Colonic mucosa (tissue), 4 donors: ENCODE measurements around the gene FADS2. TPM values are rescaled to one million over a fixed set of nuclear protein-coding genes. Genes with fewer than 3 reads are reported as not detected.

ENCODE experiments used
- DNase-seq: peaks from one replicate; pipeline ENCODE4 v3.0.0-alpha.2; 2020
- H3K27ac ChIP-seq: fragments of 200-600 bp; one replicate; pipeline ENCODE4 v1.8.0; 2021
- H3K27me3 ChIP-seq: fragments of 200-600 bp; one replicate; pipeline ENCODE4 v1.8.0; 2021
- H3K36me3 ChIP-seq: fragments of 200-600 bp; one replicate; pipeline ENCODE4 v1.8.0; 2021
- H3K4me1 ChIP-seq: fragments of 200-600 bp; one replicate; pipeline ENCODE4 v1.8.0; 2021; ENCODE audit warnings: mild to moderate bottlenecking
- H3K4me3 ChIP-seq: fragments of 200-600 bp; one replicate; pipeline ENCODE4 v1.8.0; 2021
- H3K9ac ChIP-seq, 2 donors: one replicate each; pipeline ENCODE4 v1.7.0; 2013; ENCODE audit warnings: control low read depth in 2 of 2, low read depth in 2 of 2, low read length in 2 of 2
- H3K9me3 ChIP-seq: fragments of 200-600 bp; one replicate; pipeline ENCODE4 v1.8.0; 2021
- intact Hi-C: fragments of 100-400 bp; cut with DNase I; formaldehyde crosslinking; loops from one replicate; pipeline ENCODE4 v1.14.1; 2022
- total RNA-seq, 2 donors: library from RNA; stranded (reverse); fragmentation: NEBNext Ultra II Directional in 1 of 2; extraction: Animal tissue kit (Norgen Biotek cat#: 25700) in 1 of 2; gene quantifications; one replicate each; pipeline ENCODE4 v1.2.1, GENCODE V29; 2021
- TF ChIP-seq, protein P1 (sequence below): fragments of 200-600 bp; IDR thresholded peaks from one replicate; pipeline ENCODE4 v1.8.0; 2022; ENCODE audit warnings: antibody characterized with exemption, mild to moderate bottlenecking
- donor health status: healthy.
- donor health status: DM: no; HTN: no; CAD: no.
- donor health status: DM: no; HTN: no; CAD: no.

FADS2 gene
- total RNA-seq, 2 donors from 2014 or later = 13.9 to 38.6 TPM

GRCh38 chr11:61806785-61807184 lies 21.3 kb upstream of the FADS2 start:
- no peak overlapping the region for H3K9ac ChIP-seq
- no peak for DNase-seq
- H3K27me3 ChIP-seq = no peaks in the 10 kb centered on the region
- H3K4me3 ChIP-seq = no peak overlapping the region
- no peaks in the 10 kb centered on the region for H3K4me1 ChIP-seq
- TF ChIP-seq, protein P1, sequence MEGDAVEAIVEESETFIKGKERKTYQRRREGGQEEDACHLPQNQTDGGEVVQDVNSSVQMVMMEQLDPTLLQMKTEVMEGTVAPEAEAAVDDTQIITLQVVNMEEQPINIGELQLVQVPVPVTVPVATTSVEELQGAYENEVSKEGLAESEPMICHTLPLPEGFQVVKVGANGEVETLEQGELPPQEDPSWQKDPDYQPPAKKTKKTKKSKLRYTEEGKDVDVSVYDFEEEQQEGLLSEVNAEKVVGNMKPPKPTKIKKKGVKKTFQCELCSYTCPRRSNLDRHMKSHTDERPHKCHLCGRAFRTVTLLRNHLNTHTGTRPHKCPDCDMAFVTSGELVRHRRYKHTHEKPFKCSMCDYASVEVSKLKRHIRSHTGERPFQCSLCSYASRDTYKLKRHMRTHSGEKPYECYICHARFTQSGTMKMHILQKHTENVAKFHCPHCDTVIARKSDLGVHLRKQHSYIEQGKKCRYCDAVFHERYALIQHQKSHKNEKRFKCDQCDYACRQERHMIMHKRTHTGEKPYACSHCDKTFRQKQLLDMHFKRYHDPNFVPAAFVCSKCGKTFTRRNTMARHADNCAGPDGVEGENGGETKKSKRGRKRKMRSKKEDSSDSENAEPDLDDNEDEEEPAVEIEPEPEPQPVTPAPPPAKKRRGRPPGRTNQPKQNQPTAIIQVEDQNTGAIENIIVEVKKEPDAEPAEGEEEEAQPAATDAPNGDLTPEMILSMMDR = no peak
- no peak overlapping the region for H3K27ac ChIP-seq
- no peaks in the 10 kb centered on the region for H3K36me3 ChIP-seq
- no peaks in the 10 kb centered on the region for H3K9me3 ChIP-seq
- intact Hi-C loops = loop anchor here (10.0 kb wide), 1 partner anchor 68 kb away; no protein-coding TSS in a partner anchor

GRCh38 chr11:61810671-61811175 lies 17.4 kb upstream of the FADS2 start:
- H3K27me3 ChIP-seq = no peaks in the 10 kb centered on the region
- H3K9ac ChIP-seq = no peak overlapping the region
- no peaks in the 10 kb centered on the region for H3K36me3 ChIP-seq
- H3K27ac ChIP-seq = no peak overlapping the region
- H3K9me3 ChIP-seq = no peaks in the 10 kb centered on the region
- TF ChIP-seq, protein P1 = no peak
- intact Hi-C loops = no loop called here
- no peaks in the 10 kb centered on the region for H3K4me1 ChIP-seq
- no peak overlapping the region for H3K4me3 ChIP-seq
- no peak for DNase-seq

DNA sequence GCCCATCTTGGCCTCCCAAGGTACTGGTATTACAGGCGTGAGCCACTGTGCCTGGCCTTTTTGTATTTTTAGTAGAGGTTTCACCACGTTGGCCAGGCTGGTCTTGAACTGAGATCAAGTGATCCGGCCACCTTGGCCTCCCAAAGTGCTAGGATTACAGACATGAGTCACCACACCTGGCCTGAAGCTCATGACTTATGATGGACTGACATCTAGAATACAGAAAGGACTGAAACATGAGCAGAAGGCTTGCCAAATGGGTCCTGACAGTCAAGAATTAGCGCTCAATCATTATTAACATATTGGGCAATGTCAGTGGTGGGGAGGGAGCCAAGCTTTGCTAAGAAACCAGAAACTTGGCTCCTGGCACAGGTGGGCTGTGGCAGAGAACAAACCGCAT lies 16.3 kb upstream of the FADS2 start:
- no peak for DNase-seq
- Histone ChIP-seq H3K27me3 (no peaks in the 10 kb centered on the region), H3K9ac (no peak overlapping the region), H3K27ac (no peak overlapping the region), H3K9me3 (no peaks in the 10 kb centered on the region), H3K36me3 (no peaks in the 10 kb centered on the region), H3K4me1 (no peaks in the 10 kb centered on the region), H3K4me3 (no peak overlapping the region)
- TF ChIP-seq, protein P1 = no peak
- intact Hi-C loops = no loop called here

DNA sequence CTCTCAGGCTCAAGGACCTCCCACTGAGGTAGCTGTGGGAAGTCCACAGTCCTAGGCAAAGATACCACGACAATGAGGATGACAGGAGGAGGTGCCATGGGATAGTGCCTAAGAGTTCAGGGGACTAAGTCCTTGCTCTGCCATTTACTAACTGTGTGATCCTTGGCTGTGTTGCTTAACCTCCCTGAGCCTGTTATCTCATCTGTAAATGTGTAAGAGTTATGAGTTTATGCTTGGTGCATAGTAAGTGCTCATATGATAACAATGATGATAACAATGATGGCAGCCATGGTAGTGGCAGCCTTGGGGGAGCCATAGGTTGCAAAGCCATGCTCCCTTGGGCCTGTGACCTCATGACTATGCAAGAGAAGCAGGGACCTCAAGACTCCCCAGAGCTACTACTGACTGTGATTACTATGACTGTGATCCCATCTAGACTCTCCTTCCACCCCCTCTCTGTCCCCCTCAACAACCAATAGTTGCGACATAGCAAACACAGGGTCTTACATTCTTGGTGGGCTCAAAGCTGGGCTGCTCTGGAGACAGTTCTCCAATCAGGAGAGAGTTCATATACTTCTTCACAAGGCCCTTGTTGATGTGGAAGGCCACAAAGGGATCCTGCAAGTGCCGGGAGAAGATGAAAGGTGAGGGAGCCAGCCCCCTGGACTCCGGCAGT lies 15.2 kb upstream of the FADS2 start:
- H3K9me3 ChIP-seq = no peaks in the 10 kb centered on the region
- no peak overlapping the region for H3K4me3 ChIP-seq
- H3K27ac ChIP-seq = no peak overlapping the region
- H3K36me3 ChIP-seq = no peaks in the 10 kb centered on the region
- TF ChIP-seq, protein P1 = no peak
- H3K9ac ChIP-seq = no peak overlapping the region
- H3K27me3 ChIP-seq = peaks cover 7% of the 10 kb centered on the region
- DNase-seq = no peak
- H3K4me1 ChIP-seq = no peaks in the 10 kb centered on the region
- intact Hi-C loops = no loop called here

GRCh38 chr11:61814247-61814957 lies 13.7 kb upstream of the FADS2 start:
- Histone ChIP-seq H3K9ac (peak overlapping the region in 1 of 2 donors; percentile 94), H3K4me3 (peak overlapping the region; percentile 75), H3K4me1 (no peaks in the 10 kb centered on the region), H3K27me3 (peaks cover 7% of the 10 kb centered on the region), H3K27ac (peak overlapping the region; percentile 95), H3K9me3 (no peaks in the 10 kb centered on the region), H3K36me3 (no peaks in the 10 kb centered on the region)
- peak; percentile 67 for DNase-seq
- intact Hi-C loops = no loop called here
- TF ChIP-seq, protein P1 = no peak
